ENCODE results near the gene PTAFR. TPM values are rescaled to one million over a fixed set of nuclear protein-coding genes. Genes with fewer than 3 reads are reported as not detected.

The PTAFR gene
- total RNA-seq, 3 donors from 2014 or later = 5.6 to 8.3 (median 6.2) TPM

DNA sequence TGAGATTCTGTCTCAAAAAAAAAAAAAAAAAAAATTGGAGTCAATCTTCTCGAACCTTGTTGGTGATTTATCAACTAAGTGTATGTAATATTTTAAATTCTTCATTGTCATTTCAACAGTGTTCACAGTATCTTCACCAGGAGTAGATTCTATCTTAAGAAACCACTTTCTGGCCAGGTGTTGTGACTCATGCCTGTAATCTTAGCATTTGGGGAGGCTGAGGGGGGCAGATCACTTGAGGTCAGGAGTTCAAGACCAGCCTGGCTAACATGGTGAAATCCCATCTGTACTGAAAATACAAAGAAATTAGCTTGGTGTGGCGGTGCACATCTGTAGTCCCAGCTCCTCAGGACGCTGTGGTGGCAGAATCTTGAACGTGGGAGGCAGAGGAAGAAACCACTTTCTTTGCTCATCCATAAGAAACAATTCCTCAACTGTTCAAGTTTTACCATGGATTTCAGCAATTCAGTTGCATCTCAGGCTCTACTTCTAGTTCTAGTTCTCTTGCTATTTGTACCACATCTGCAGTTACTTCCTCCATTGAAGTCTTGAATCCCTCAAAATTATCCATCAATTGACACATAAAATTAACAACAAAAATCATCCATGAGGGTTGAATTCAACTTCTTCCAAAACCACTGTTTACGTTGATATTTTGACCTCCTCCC is 57.7 kb downstream of the PTAFR start:
- H3K27me3 ChIP-seq = no peaks in the 10 kb centered on the region
- no peak for DNase-seq (ENCODE audit: low spot score in 2 of 2)
- H3K9me3 ChIP-seq = no peaks in the 10 kb centered on the region
- H3K4me1 ChIP-seq = no peaks in the 10 kb centered on the region
- no peaks in the 10 kb centered on the region for H3K36me3 ChIP-seq
- intact Hi-C loops (cut with DNase I; ENCODE audit: low total_unique reads) = loop anchor here (10.0 kb wide), 1 partner anchor 86 kb away; no protein-coding TSS in a partner anchor
- H3K27ac ChIP-seq = no peak overlapping the region
- H3K4me3 ChIP-seq = no peak overlapping the region
- TF ChIP-seq, protein P1, sequence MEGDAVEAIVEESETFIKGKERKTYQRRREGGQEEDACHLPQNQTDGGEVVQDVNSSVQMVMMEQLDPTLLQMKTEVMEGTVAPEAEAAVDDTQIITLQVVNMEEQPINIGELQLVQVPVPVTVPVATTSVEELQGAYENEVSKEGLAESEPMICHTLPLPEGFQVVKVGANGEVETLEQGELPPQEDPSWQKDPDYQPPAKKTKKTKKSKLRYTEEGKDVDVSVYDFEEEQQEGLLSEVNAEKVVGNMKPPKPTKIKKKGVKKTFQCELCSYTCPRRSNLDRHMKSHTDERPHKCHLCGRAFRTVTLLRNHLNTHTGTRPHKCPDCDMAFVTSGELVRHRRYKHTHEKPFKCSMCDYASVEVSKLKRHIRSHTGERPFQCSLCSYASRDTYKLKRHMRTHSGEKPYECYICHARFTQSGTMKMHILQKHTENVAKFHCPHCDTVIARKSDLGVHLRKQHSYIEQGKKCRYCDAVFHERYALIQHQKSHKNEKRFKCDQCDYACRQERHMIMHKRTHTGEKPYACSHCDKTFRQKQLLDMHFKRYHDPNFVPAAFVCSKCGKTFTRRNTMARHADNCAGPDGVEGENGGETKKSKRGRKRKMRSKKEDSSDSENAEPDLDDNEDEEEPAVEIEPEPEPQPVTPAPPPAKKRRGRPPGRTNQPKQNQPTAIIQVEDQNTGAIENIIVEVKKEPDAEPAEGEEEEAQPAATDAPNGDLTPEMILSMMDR (IDR thresholded peaks at IDR 0.05) = no peak
- no peak for TF ChIP-seq POLR2A (IDR thresholded peaks at IDR 0.05)
- TF ChIP-seq POLR2AphosphoS5 (IDR thresholded peaks at IDR 0.05) = no peak

DNA sequence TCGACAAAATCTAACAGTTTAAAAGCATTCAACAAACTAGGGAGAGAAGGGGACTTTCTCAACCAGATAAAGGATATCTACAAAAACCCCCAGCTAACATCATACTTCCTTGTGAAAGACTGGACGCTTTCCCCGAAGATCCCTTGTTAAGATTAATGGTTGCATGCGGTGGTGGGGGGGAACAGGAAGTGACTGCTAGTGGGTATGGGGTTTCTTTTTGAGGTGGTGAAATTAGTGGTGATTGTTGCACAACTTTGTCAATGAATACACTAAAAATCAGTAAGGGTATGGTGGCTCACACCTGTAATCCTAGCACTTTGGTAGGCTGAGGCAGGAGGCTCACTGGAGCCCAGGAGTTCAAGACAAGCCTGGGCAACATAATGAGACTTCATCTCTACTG is 61.2 kb downstream of the PTAFR start:
- no peaks in the 10 kb centered on the region for H3K36me3 ChIP-seq
- no peak for DNase-seq (ENCODE audit: low spot score in 2 of 2)
- H3K4me3 ChIP-seq = no peak overlapping the region
- no peaks in the 10 kb centered on the region for H3K27me3 ChIP-seq
- H3K27ac ChIP-seq = no peak overlapping the region
- intact Hi-C loops (cut with DNase I; ENCODE audit: low total_unique reads) = loop anchor here (10.0 kb wide), 1 partner anchor 90 kb away; no protein-coding TSS in a partner anchor
- TF ChIP-seq, protein P1 (IDR thresholded peaks at IDR 0.05) = no peak
- TF ChIP-seq POLR2AphosphoS5 (IDR thresholded peaks at IDR 0.05) (no peak), POLR2A (IDR thresholded peaks at IDR 0.05) (no peak)
- H3K4me1 ChIP-seq = no peaks in the 10 kb centered on the region
- no peaks in the 10 kb centered on the region for H3K9me3 ChIP-seq

DNA sequence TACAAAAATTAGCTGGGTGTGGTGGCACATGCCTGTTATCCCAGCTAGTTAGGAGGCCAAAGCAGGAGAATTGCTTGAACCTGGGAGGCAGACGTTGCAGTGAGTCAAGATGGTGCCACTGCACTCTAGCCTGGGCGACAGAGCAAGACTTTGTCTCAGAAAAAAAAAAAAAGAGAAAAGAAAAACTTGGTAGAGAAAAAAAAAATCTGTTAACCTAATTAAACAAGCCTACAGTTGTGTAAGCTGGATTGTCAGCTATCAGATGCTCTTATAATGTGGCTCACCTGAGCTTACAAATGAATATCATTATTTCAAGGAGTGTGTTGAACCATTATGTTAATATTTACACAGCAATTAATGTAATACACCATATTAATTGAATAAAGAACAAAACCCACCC is 61.6 kb downstream of the PTAFR start:
- H3K9me3 ChIP-seq = no peaks in the 10 kb centered on the region
- DNase-seq (ENCODE audit: low spot score in 2 of 2) = no peak
- H3K36me3 ChIP-seq = no peaks in the 10 kb centered on the region
- H3K4me3 ChIP-seq = no peak overlapping the region
- no peaks in the 10 kb centered on the region for H3K27me3 ChIP-seq
- no peak overlapping the region for H3K27ac ChIP-seq
- TF ChIP-seq, protein P1 (IDR thresholded peaks at IDR 0.05) = no peak
- TF ChIP-seq POLR2AphosphoS5 (IDR thresholded peaks at IDR 0.05) (no peak), POLR2A (IDR thresholded peaks at IDR 0.05) (no peak)
- H3K4me1 ChIP-seq = no peaks in the 10 kb centered on the region
- intact Hi-C loops (cut with DNase I; ENCODE audit: low total_unique reads) = loop anchor here (10.0 kb wide), 1 partner anchor 90 kb away; no protein-coding TSS in a partner anchor

DNA sequence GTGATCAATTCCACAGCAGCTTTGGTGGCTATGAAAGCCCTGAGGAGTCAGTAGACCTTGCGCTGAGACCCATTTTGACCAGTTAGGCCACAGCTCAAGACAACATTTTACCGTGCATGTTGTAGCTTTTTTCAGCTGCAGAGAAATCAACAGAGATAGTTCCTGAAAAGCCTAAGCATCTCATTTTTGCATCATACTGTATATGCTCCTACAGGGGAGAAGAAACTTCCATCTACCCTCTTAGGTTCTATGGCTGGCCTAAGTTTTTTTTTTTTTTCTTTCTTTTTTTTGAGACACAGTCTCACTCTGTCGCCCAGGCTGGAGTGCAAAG is 63.3 kb downstream of the PTAFR start:
- no peaks in the 10 kb centered on the region for H3K36me3 ChIP-seq
- no peak overlapping the region for H3K27ac ChIP-seq
- H3K4me1 ChIP-seq = no peaks in the 10 kb centered on the region
- intact Hi-C loops (cut with DNase I; ENCODE audit: low total_unique reads) = loop anchor here (10.0 kb wide), 1 partner anchor 92 kb away; no protein-coding TSS in a partner anchor
- no peaks in the 10 kb centered on the region for H3K27me3 ChIP-seq
- DNase-seq (ENCODE audit: low spot score in 2 of 2) = no peak
- TF ChIP-seq POLR2AphosphoS5 (IDR thresholded peaks at IDR 0.05) = no peak
- TF ChIP-seq POLR2A (IDR thresholded peaks at IDR 0.05) = no peak
- TF ChIP-seq, protein P1 (IDR thresholded peaks at IDR 0.05) = no peak
- H3K9me3 ChIP-seq = no peaks in the 10 kb centered on the region
- H3K4me3 ChIP-seq = no peak overlapping the region

DNA sequence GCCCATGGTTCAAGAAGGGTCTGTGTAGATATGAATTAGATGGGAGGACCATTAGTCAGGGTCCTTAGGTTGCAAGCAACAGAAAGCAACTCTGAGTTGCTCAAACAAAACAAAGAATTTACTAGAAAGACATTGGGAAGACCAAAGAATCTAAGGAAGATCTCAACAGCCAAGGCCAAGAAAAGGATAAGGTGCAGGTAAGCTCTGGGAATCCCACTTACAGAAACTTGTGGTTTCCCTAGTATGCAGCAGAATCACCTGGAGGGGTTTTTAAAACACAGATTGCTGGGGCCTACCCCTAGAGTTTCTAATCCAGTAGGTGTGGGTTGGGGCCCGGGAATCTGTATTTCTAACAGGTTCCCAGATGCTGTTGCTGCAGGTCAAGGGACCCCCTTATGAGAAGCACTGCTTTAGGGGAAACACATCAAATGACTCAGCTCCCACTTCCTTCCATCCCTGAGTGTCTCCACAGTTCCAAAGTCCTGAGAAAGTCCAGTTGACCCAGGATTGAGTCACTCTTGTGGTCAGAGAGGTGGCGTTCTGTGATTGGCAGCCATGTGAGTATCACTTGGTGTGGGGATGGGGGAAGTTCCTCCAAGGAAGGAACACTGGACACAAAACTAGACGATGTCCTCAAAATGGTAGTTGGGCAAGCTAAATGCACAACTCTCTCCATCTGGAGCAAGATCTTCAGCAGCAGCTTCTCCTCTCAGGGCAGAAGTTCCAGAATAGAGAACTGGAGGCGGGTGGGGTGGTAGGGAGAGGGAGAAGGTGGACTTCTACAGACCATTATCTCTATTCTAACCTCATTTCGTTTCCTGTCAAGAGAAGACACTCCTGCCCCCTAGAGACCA is 63.9 kb downstream of the PTAFR start:
- Histone ChIP-seq H3K27ac (no peak overlapping the region), H3K9me3 (no peaks in the 10 kb centered on the region), H3K27me3 (no peaks in the 10 kb centered on the region), H3K4me1 (no peaks in the 10 kb centered on the region), H3K4me3 (no peak overlapping the region), H3K36me3 (no peaks in the 10 kb centered on the region)
- intact Hi-C loops (cut with DNase I; ENCODE audit: low total_unique reads) = loop anchor here (10.0 kb wide), 1 partner anchor 92 kb away; no protein-coding TSS in a partner anchor
- DNase-seq (ENCODE audit: low spot score in 2 of 2) = no peak
- TF ChIP-seq POLR2A (IDR thresholded peaks at IDR 0.05) (no peak), POLR2AphosphoS5 (IDR thresholded peaks at IDR 0.05) (no peak)
- TF ChIP-seq, protein P1 (IDR thresholded peaks at IDR 0.05) = no peak
